ENCODE measurements around the gene TARBP1. TPM values are rescaled to one million over a fixed set of nuclear protein-coding genes. Genes with fewer than 3 reads are reported as not detected.
"Not testable (repeated sequence)": the region's sequence is repeated elsewhere in the genome, so short reads cannot be mapped to it uniquely, and the experiment has no call there.

Gene TARBP1
- total RNA-seq, 1 donor from 2014 or later: 60.4 TPM

GRCh38 chr1:234507626-234508387, 28.8 kb upstream of the TARBP1 start:
- Mint-ChIP-seq H3K4me1 (ENCODE audit: low read depth) (peaks cover 12% of the 10 kb centered on the region), H3K27me3 (no peaks in the 10 kb centered on the region), H3K4me3 (ENCODE audit: low read depth) (no peak overlapping the region), H3K9me3 (ENCODE audit: low read depth) (no peaks in the 10 kb centered on the region), H3K36me3 (ENCODE audit: insufficient read depth) (no peaks in the 10 kb centered on the region), H3K27ac (no peak overlapping the region)
- DNase-seq (ENCODE audit: low spot score, unreplicated experiment): no peak
- no peak for TF ChIP-seq CTCF (IDR thresholded peaks at IDR 0.05; ENCODE audit: unreplicated experiment)

GRCh38 chr1:234507089-234507488, 28.1 kb upstream of the TARBP1 start:
- Mint-ChIP-seq H3K27me3 (no peaks in the 10 kb centered on the region), H3K4me1 (ENCODE audit: low read depth) (peaks cover 7% of the 10 kb centered on the region), H3K36me3 (ENCODE audit: insufficient read depth) (no peaks in the 10 kb centered on the region), H3K27ac (no peak overlapping the region), H3K4me3 (ENCODE audit: low read depth) (no peak overlapping the region), H3K9me3 (ENCODE audit: low read depth) (no peaks in the 10 kb centered on the region)
- no peak for DNase-seq (ENCODE audit: low spot score, unreplicated experiment)
- TF ChIP-seq CTCF (IDR thresholded peaks at IDR 0.05; ENCODE audit: unreplicated experiment): no peak

GRCh38 chr1:234505769-234506102, 26.8 kb upstream of the TARBP1 start:
- Mint-ChIP-seq H3K27ac (no peak overlapping the region), H3K4me1 (ENCODE audit: low read depth) (peaks cover 8% of the 10 kb centered on the region), H3K36me3 (ENCODE audit: insufficient read depth) (no peaks in the 10 kb centered on the region), H3K27me3 (no peaks in the 10 kb centered on the region), H3K9me3 (ENCODE audit: low read depth) (no peaks in the 10 kb centered on the region), H3K4me3 (ENCODE audit: low read depth) (no peak overlapping the region)
- DNase-seq (ENCODE audit: low spot score, unreplicated experiment): no peak
- no peak for TF ChIP-seq CTCF (IDR thresholded peaks at IDR 0.05; ENCODE audit: unreplicated experiment)

GRCh38 chr1:234504969-234505768, 26.2 kb upstream of the TARBP1 start:
- no peaks in the 10 kb centered on the region for H3K27me3 Mint-ChIP-seq
- no peak for DNase-seq (ENCODE audit: low spot score, unreplicated experiment)
- no peaks in the 10 kb centered on the region for H3K36me3 Mint-ChIP-seq (ENCODE audit: insufficient read depth)
- TF ChIP-seq CTCF (IDR thresholded peaks at IDR 0.05; ENCODE audit: unreplicated experiment): no peak
- H3K4me1 Mint-ChIP-seq (ENCODE audit: low read depth): peaks cover 8% of the 10 kb centered on the region
- peak overlapping the region; percentile 47 for H3K27ac Mint-ChIP-seq
- H3K9me3 Mint-ChIP-seq (ENCODE audit: low read depth): no peaks in the 10 kb centered on the region
- no peak overlapping the region for H3K4me3 Mint-ChIP-seq (ENCODE audit: low read depth)

- H3K4me3 Mint-ChIP-seq (ENCODE audit: low read depth); H3K9me3 Mint-ChIP-seq (ENCODE audit: low read depth); H3K36me3 Mint-ChIP-seq (ENCODE audit: insufficient read depth): not testable (repeated sequence)
Observed at GRCh38 chr1:234504251-234504650, 25.3 kb upstream of the TARBP1 start.

More at GRCh38 chr1:234504251-234504650, 25.3 kb upstream of the TARBP1 start:
- H3K4me1 Mint-ChIP-seq (ENCODE audit: low read depth); H3K27me3 Mint-ChIP-seq; DNase-seq (ENCODE audit: low spot score, unreplicated experiment): not testable (repeated sequence)
- peak overlapping the region; percentile 47 for H3K27ac Mint-ChIP-seq

Measured in progenitor cell of endocrine pancreas (in vitro differentiated cells).